ENCODE data around the gene PUS1.

DNA sequence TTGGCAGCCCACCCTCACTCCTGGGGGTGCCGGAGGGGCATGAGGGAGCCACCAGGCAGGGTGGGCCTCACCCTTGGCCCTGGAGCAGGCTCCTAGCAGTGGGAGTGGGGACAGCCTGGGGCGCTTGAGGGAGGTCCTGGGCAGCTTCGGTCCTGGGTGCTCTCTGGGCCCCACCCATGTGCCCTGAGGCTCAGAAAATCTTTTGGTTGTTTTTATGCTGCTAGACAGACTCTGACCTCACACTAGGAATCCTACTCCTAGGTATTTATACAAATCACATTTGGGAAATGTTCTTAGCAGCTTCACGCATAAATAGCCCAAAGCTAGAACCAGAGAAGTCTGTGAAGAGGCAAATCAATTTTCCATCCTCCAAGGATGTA, 45.6 kb upstream of the PUS1 start:
- TF ChIP-seq, protein P1, sequence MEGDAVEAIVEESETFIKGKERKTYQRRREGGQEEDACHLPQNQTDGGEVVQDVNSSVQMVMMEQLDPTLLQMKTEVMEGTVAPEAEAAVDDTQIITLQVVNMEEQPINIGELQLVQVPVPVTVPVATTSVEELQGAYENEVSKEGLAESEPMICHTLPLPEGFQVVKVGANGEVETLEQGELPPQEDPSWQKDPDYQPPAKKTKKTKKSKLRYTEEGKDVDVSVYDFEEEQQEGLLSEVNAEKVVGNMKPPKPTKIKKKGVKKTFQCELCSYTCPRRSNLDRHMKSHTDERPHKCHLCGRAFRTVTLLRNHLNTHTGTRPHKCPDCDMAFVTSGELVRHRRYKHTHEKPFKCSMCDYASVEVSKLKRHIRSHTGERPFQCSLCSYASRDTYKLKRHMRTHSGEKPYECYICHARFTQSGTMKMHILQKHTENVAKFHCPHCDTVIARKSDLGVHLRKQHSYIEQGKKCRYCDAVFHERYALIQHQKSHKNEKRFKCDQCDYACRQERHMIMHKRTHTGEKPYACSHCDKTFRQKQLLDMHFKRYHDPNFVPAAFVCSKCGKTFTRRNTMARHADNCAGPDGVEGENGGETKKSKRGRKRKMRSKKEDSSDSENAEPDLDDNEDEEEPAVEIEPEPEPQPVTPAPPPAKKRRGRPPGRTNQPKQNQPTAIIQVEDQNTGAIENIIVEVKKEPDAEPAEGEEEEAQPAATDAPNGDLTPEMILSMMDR (tag by site-specific recombination; IDR thresholded peaks at IDR 0.05) = no peak
- TF ChIP-seq YY1 (tag by site-specific recombination; IDR thresholded peaks at IDR 0.05) (no peak), ZNF776 (tag by site-specific recombination; IDR thresholded peaks at IDR 0.05; ENCODE audit: borderline replicate concordance) (no peak)
- TF ChIP-seq, protein P2, sequence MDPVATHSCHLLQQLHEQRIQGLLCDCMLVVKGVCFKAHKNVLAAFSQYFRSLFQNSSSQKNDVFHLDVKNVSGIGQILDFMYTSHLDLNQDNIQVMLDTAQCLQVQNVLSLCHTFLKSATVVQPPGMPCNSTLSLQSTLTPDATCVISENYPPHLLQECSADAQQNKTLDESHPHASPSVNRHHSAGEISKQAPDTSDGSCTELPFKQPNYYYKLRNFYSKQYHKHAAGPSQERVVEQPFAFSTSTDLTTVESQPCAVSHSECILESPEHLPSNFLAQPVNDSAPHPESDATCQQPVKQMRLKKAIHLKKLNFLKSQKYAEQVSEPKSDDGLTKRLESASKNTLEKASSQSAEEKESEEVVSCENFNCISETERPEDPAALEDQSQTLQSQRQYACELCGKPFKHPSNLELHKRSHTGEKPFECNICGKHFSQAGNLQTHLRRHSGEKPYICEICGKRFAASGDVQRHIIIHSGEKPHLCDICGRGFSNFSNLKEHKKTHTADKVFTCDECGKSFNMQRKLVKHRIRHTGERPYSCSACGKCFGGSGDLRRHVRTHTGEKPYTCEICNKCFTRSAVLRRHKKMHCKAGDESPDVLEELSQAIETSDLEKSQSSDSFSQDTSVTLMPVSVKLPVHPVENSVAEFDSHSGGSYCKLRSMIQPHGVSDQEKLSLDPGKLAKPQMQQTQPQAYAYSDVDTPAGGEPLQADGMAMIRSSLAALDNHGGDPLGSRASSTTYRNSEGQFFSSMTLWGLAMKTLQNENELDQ (tag by site-specific recombination; IDR thresholded peaks at IDR 0.05; ENCODE audit: low read depth) = no peak

Measured in HEK293 (cell line).